SU-DHL-6 (cell line): Measurements from ENCODE around the gene ENTPD8.

Experiments used
- EZH2phosphoT487 ChIP-seq: fragments of 200-600 bp; sonication (generic), shearing (Covaris generic); conservative IDR thresholded peaks from 2 replicates; pipeline ENCODE4 v1.6.1; 2018; ENCODE audit warnings: mild to moderate bottlenecking, antibody characterized with exemption, low read length, moderate library complexity, mixed read lengths
- TF ChIP-seq, protein P1 (sequence below): fragments of 200-600 bp; sonication (generic); IDR thresholded peaks from one replicate; pipeline ENCODE4 v1.5.1; 2017; ENCODE audit warnings: antibody characterized with exemption, mild to moderate bottlenecking, low read length, moderate library complexity; ENCODE audit not compliant: insufficient read depth, poor library complexity, severe bottlenecking

DNA sequence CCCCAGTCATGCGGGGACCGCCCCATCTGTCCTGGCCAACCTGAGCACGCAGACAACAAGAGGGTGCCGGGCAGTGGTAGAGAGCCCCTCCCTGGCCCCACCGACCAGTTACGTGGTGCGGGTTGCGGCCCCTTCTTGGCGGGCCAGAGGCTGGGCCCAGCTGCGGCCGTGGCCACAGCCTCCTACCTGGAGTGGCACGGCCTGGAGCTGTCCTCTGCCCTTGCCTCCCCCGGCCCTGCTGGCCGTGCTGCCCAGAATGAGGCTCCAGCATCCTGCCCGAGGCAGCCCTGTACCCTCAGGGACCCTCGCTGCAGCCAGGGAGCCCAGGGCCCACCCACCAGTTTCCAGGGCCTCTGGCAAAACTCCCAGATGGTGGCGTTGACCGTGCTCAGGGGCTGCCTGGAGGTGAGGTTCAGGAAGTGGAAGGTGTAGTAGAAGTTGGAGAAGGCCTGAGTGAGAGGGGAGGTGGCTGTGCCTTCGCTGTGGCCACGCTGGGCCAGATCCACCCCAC is 5.7 kb downstream of the ENTPD8 start:
- TF ChIP-seq, protein P1, sequence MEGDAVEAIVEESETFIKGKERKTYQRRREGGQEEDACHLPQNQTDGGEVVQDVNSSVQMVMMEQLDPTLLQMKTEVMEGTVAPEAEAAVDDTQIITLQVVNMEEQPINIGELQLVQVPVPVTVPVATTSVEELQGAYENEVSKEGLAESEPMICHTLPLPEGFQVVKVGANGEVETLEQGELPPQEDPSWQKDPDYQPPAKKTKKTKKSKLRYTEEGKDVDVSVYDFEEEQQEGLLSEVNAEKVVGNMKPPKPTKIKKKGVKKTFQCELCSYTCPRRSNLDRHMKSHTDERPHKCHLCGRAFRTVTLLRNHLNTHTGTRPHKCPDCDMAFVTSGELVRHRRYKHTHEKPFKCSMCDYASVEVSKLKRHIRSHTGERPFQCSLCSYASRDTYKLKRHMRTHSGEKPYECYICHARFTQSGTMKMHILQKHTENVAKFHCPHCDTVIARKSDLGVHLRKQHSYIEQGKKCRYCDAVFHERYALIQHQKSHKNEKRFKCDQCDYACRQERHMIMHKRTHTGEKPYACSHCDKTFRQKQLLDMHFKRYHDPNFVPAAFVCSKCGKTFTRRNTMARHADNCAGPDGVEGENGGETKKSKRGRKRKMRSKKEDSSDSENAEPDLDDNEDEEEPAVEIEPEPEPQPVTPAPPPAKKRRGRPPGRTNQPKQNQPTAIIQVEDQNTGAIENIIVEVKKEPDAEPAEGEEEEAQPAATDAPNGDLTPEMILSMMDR: no peak
- TF ChIP-seq EZH2phosphoT487: no peak
